GM12878 (cell line): ENCODE results near the gene SNX10. TPM values are rescaled to one million over a fixed set of nuclear protein-coding genes. Genes with fewer than 3 reads are reported as not detected.

Source experiments
- ATAC-seq: fragments of 200-7000 bp; cut with Tn5 transposase; 3 replicates; pipeline ENCODE4 v1.9.1; 2020; ENCODE audit warnings: mild to moderate bottlenecking, moderate library complexity
- BruUV-seq: library from RNA; stranded (reverse); fragments of 400-500 nt; replicated peaks from 2 replicates; lab custom pipeline; 2021; lab: Mats Ljungman, UMichigan
- CTCF ChIA-PET: fragments of 300-600 bp; sonication (Branson Sonifier 250); formaldehyde crosslinking; extraction: SDS; loops from one replicate; lab custom pipeline; 2021; ENCODE audit warnings: inconsistent platforms; lab: Yijun Ruan, JAX
- POLR2A ChIA-PET: fragments of 350-600 bp; formaldehyde crosslinking; extraction: SDS; loops from one replicate; lab custom pipeline; 2021; ENCODE audit warnings: inconsistent platforms; lab: Charles Lee
- RAD21 ChIA-PET: fragments of 300-600 bp; sonication (Branson Sonifier 250); formaldehyde crosslinking; loops from one replicate; lab custom pipeline; 2023; ENCODE audit warnings: antibody characterized with exemption; ENCODE audit not compliant: unreplicated experiment; lab: Charles Lee
- SMC1A ChIA-PET: fragments of 300-600 bp; sonication (Branson Sonifier 250); formaldehyde crosslinking; loops from one replicate; lab custom pipeline; 2023; ENCODE audit not compliant: unreplicated experiment, uncharacterized antibody; lab: Charles Lee
- DNase-seq: peaks from one replicate; pipeline ENCODE4 v3.0.0-alpha.2; 2011; ENCODE audit warnings: low read depth, low spot score
- FAIRE-seq: peaks from 3 replicates; lab custom pipeline; 2011; peaks lifted over from hg19 to GRCh38; lab: Jason Lieb, UNC
- H2AFZ ChIP-seq: 2 replicates; pipeline ENCODE4 v1.6.0; 2011; ENCODE audit warnings: low read depth, low read length, control low read depth; ENCODE audit not compliant: control insufficient read depth
- H3K27ac ChIP-seq: 2 replicates; pipeline ENCODE4 v1.5.1; 2011; ENCODE audit warnings: control low read depth; ENCODE audit not compliant: control insufficient read depth, insufficient read depth
- H3K27me3 ChIP-seq, 2 experiments: replicated peaks in 1 of 2; 2 replicates each; pipeline versions ENCODE4 v1.6.0 to v1.6.1; 2011; ENCODE audit warnings: low read length in 1 of 2; ENCODE audit not compliant: control insufficient read depth in 2 of 2, insufficient read depth in 2 of 2
- H3K36me3 ChIP-seq, 2 experiments: 2 replicates each; pipeline ENCODE4 v1.5.1; 2011; ENCODE audit warnings: low read length in 1 of 2; ENCODE audit not compliant: control insufficient read depth in 2 of 2, insufficient read depth in 2 of 2
- H3K4me1 ChIP-seq: 2 replicates; pipeline ENCODE4 v1.6.1; 2011; ENCODE audit warnings: mild to moderate bottlenecking, low read length, moderate library complexity, mixed read lengths; ENCODE audit not compliant: control insufficient read depth, insufficient read depth
- H3K4me2 ChIP-seq: 2 replicates; pipeline ENCODE4 v1.6.0; 2011; ENCODE audit warnings: control low read depth; ENCODE audit not compliant: control insufficient read depth, insufficient read depth
- H3K4me3 ChIP-seq: fragments of 200-600 bp; sonication (generic); 2 replicates; pipeline ENCODE4 v1.5.1; 2016
- H3K79me2 ChIP-seq: 2 replicates; pipeline ENCODE4 v1.6.0; 2011; ENCODE audit warnings: low read length; ENCODE audit not compliant: control insufficient read depth, insufficient read depth
- H3K9ac ChIP-seq: 2 replicates; pipeline ENCODE4 v1.8.0; 2011; ENCODE audit warnings: low read length, control low read depth, mixed read lengths; ENCODE audit not compliant: control insufficient read depth, insufficient read depth
- H3K9me3 ChIP-seq: replicated peaks from 3 replicates; pipeline ENCODE4 v1.5.1; 2011; ENCODE audit warnings: mild to moderate bottlenecking, low read length; ENCODE audit not compliant: control insufficient read depth, insufficient read depth
- H4K20me1 ChIP-seq: 2 replicates; pipeline ENCODE4 v1.6.0; 2011; ENCODE audit not compliant: control insufficient read depth, insufficient read depth
- HDAC2 ChIP-seq: fragments of 200-600 bp; sonication (generic); IDR thresholded peaks from 2 replicates; pipeline ENCODE4 v1.6.1; 2017
- IKZF2 ChIP-seq, 2 experiments: fragments of 450-650 bp; IDR thresholded peaks; 2 replicates each; pipeline ENCODE4 v1.6.1; 2017; ENCODE audit warnings: mild to moderate bottlenecking in 2 of 2, moderate library complexity in 2 of 2
- PML ChIP-seq: IDR thresholded peaks from 2 replicates; pipeline ENCODE4 v1.6.1; 2012; ENCODE audit warnings: low read length, inconsistent platforms
- RUNX3 ChIP-seq: IDR thresholded peaks from 2 replicates; pipeline ENCODE4 v1.6.1; 2012; ENCODE audit warnings: low read length, inconsistent platforms
- ZNF217 ChIP-seq: fragments of 450-650 bp; IDR thresholded peaks from 2 replicates; pipeline ENCODE4 v1.6.1; 2017; ENCODE audit warnings: antibody characterized with exemption, mild to moderate bottlenecking
- ZNF592 ChIP-seq: fragments of 450-650 bp; IDR thresholded peaks from 2 replicates; pipeline ENCODE4 v1.6.1; 2017; ENCODE audit warnings: mild to moderate bottlenecking, moderate library complexity
- WGBS: methylation state at CpG from one replicate; pipeline ENCODE4 v1.1.6; 2016; ENCODE audit warnings: low lambda C conversion rate; ENCODE audit not compliant: insufficient replicate concordance, insufficient coverage; ENCODE audit errors: missing lambda C conversion rate; 5-methylcytosine and 5-hydroxymethylcytosine counted together
- in situ Hi-C: fragments of 300-500 bp; cut with MboI; formaldehyde crosslinking; loops from 9 replicates; pipeline ENCODE4 v1.14.3; 2018; ENCODE audit warnings: mixed read lengths
- intact Hi-C: fragments of 100-400 bp; cut with micrococcal nuclease; formaldehyde crosslinking; loops from one replicate; pipeline ENCODE4 v1.14.2; 2022; ENCODE audit not compliant: unreplicated experiment
- polyA plus RNA-seq, 11 experiments: library from polyadenylated mRNA; depleted of rRNA in 4 of 11; unstranded in 6 of 11; stranded (reverse) in 5 of 11; fragments of >200 nt; fragmentation: Nextera tagmentation in 4 of 11; fragmentation: Illumina TruSeq in 1 of 11; extraction: Ambion mirVana in 4 of 11; extraction: Trizol in 1 of 11; gene quantifications; 1 replicate in 1 of 11; 2 replicates in 10 of 11; pipeline versions ENCODE4 v1.2.1 to v1.2.3, GENCODE V29; 2011 to 2016; ENCODE audit warnings: inconsistent platforms in 2 of 11, missing spikeins in 2 of 11, low read depth in 1 of 11
- total RNA-seq, 4 experiments: library from RNA; depleted of rRNA in 3 of 4; stranded (reverse); fragments of >200 nt in 3 of 4; fragmentation: Illumina TruSeq in 1 of 4; extraction: Trizol in 1 of 4; gene quantifications; 2 replicates each; pipeline versions ENCODE4 v1.2.1 to v1.2.3, GENCODE V29; 2013 to 2021
- TF ChIP-seq, protein P1 (sequence below): fragments of 450-650 bp; formaldehyde crosslinking; IDR thresholded peaks from 2 replicates; pipeline ENCODE4 v1.4.0; 2020; ENCODE audit warnings: mild to moderate bottlenecking, moderate library complexity

Gene SNX10
- total and polyA plus RNA-seq, 10 of the 15 experiments (the other 5 are each of a cell fraction or from before 2014, with no cell fraction given): 22.0 to 56.2 (median 30.1) TPM

- H3K4me3 ChIP-seq: no peak overlapping the region
- H3K9ac ChIP-seq: no peak overlapping the region
- TF ChIP-seq RUNX3 (no peak), ZNF217 (no peak), PML (no peak), IKZF2 (IDR thresholded peaks at IDR 0.05) (no peak), ZNF592 (no peak), HDAC2 (no peak)
- TF ChIP-seq, protein P1, sequence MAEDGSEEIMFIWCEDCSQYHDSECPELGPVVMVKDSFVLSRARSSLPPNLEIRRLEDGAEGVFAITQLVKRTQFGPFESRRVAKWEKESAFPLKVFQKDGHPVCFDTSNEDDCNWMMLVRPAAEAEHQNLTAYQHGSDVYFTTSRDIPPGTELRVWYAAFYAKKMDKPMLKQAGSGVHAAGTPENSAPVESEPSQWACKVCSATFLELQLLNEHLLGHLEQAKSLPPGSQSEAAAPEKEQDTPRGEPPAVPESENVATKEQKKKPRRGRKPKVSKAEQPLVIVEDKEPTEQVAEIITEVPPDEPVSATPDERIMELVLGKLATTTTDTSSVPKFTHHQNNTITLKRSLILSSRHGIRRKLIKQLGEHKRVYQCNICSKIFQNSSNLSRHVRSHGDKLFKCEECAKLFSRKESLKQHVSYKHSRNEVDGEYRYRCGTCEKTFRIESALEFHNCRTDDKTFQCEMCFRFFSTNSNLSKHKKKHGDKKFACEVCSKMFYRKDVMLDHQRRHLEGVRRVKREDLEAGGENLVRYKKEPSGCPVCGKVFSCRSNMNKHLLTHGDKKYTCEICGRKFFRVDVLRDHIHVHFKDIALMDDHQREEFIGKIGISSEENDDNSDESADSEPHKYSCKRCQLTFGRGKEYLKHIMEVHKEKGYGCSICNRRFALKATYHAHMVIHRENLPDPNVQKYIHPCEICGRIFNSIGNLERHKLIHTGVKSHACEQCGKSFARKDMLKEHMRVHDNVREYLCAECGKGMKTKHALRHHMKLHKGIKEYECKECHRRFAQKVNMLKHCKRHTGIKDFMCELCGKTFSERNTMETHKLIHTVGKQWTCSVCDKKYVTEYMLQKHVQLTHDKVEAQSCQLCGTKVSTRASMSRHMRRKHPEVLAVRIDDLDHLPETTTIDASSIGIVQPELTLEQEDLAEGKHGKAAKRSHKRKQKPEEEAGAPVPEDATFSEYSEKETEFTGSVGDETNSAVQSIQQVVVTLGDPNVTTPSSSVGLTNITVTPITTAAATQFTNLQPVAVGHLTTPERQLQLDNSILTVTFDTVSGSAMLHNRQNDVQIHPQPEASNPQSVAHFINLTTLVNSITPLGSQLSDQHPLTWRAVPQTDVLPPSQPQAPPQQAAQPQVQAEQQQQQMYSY (CRISPR knock-in tag): no peak
- no peak overlapping the region for H2AFZ ChIP-seq
- no TSS peak for BruUV-seq
- FAIRE-seq: no peak
- no peaks in the 10 kb centered on the region for H3K36me3 ChIP-seq
- ChIA-PET CTCF (no interaction called here), POLR2A (no interaction called here), RAD21 (no interaction called here), SMC1A (interaction anchor here (1.0 to 1.4 kb wide), 2 partner anchors 10 to 30 kb away, joined by 3 to 4 read pairs; no protein-coding TSS in a partner anchor)
- H3K27me3 ChIP-seq: no peaks in the 10 kb centered on the region; a peak in 1 of 4 replicates
- no peak for DNase-seq
- no peaks in the 10 kb centered on the region for H3K79me2 ChIP-seq
- H3K9me3 ChIP-seq: no peaks in the 10 kb centered on the region
- H4K20me1 ChIP-seq: no peaks in the 10 kb centered on the region
- WGBS: 63% methylated on average over 3 of the region's 3 CpGs
- intact Hi-C loops: no loop called here
- H3K4me1 ChIP-seq: no peaks in the 10 kb centered on the region
- no peak for ATAC-seq
- H3K4me2 ChIP-seq: no peak overlapping the region
- no peak overlapping the region for H3K27ac ChIP-seq
- in situ Hi-C loops: no loop called here
These were observed 127.5 kb downstream of the SNX10 start for GRCh38 chr7:26419198-26419597.
